Loucy (cell line): Measurements from ENCODE around the gene SLC25A40.
"Not testable (repeated sequence)": the region's sequence is repeated elsewhere in the genome, so short reads cannot be mapped to it uniquely, and the experiment has no call there.

ENCODE experiments used
- EZH2phosphoT487 ChIP-seq: fragments of 200-600 bp; IDR thresholded peaks from 2 replicates; pipeline ENCODE4 v1.6.1; 2018; ENCODE audit warnings: antibody characterized with exemption, mild to moderate bottlenecking, moderate library complexity, borderline replicate concordance
- TF ChIP-seq, protein P1 (sequence below): fragments of 200-600 bp; sonication (generic); conservative IDR thresholded peaks from 2 replicates; pipeline ENCODE4 v1.5.1; 2014; ENCODE audit warnings: mild to moderate bottlenecking, antibody characterized with exemption, low read length

DNA sequence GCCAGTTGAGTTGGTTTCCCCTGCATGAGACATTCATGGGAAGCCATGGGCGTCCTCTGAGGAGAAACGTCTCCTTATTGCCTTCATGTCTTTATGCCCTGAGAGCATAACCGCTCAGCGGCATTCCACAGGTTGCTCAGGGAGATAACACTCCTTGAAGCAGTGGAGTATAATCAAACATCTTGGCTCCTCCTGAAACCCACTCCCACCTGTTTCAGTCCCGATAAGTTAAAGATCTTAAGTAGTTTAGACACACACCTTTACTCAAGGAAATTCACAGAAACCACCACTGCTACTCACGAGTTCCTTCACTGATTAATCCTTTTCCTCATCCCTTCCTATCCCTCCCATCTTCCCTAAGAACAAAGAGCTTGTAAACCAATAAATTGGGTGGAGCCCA lies 9.6 kb downstream of the SLC25A40 start:
- TF ChIP-seq, protein P1, sequence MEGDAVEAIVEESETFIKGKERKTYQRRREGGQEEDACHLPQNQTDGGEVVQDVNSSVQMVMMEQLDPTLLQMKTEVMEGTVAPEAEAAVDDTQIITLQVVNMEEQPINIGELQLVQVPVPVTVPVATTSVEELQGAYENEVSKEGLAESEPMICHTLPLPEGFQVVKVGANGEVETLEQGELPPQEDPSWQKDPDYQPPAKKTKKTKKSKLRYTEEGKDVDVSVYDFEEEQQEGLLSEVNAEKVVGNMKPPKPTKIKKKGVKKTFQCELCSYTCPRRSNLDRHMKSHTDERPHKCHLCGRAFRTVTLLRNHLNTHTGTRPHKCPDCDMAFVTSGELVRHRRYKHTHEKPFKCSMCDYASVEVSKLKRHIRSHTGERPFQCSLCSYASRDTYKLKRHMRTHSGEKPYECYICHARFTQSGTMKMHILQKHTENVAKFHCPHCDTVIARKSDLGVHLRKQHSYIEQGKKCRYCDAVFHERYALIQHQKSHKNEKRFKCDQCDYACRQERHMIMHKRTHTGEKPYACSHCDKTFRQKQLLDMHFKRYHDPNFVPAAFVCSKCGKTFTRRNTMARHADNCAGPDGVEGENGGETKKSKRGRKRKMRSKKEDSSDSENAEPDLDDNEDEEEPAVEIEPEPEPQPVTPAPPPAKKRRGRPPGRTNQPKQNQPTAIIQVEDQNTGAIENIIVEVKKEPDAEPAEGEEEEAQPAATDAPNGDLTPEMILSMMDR: not testable (repeated sequence)
- not testable (repeated sequence) for TF ChIP-seq EZH2phosphoT487
